SK-N-SH (cell line): ENCODE data around the gene AAGAB.

ENCODE experiments used
- GABPA ChIP-seq: IDR thresholded peaks from 2 replicates; pipeline ENCODE4 v1.4.0; 2012; ENCODE audit warnings: low read depth, mild to moderate bottlenecking
- JUND ChIP-seq: IDR thresholded peaks from 2 replicates; pipeline ENCODE4 v1.4.0; 2012
- POLR2AphosphoS5 ChIP-seq: IDR thresholded peaks from 2 replicates; pipeline ENCODE4 v1.6.1; 2012; ENCODE audit warnings: low read depth, low read length
- RAD21 ChIP-seq: IDR thresholded peaks from 2 replicates; pipeline ENCODE4 v1.6.1; 2012; ENCODE audit warnings: mild to moderate bottlenecking, low read length
- TF ChIP-seq, protein P1 (sequence below): fragments of 200-600 bp; sonication (generic); IDR thresholded peaks from 2 replicates; pipeline ENCODE4 v1.6.1; 2017; ENCODE audit warnings: antibody characterized with exemption, mild to moderate bottlenecking, moderate library complexity
- TF ChIP-seq, protein P2 (sequence below): IDR thresholded peaks from 2 replicates; pipeline ENCODE4 v1.4.0; 2012; ENCODE audit warnings: low read depth, borderline replicate concordance

DNA sequence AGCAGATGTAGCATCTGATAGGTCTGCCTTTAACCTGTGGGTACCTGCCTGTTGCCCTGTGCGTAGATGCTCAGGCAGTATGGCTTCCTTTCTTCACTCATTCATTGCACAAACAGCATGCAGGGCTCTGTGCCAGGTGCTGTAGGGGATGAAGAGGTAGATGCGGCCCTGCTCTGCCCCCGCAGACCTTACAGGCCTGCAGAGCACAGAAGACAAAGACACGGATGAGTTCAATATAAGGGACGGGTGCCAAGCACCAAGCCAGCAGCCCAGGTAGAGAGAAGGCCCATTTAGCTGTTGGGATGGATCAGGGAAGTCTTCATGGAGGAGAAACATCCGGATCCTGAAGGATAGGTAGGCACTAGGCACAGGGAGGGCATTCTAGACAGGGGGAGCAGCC, 69.4 kb downstream of the AAGAB start:
- TF ChIP-seq, protein P1, sequence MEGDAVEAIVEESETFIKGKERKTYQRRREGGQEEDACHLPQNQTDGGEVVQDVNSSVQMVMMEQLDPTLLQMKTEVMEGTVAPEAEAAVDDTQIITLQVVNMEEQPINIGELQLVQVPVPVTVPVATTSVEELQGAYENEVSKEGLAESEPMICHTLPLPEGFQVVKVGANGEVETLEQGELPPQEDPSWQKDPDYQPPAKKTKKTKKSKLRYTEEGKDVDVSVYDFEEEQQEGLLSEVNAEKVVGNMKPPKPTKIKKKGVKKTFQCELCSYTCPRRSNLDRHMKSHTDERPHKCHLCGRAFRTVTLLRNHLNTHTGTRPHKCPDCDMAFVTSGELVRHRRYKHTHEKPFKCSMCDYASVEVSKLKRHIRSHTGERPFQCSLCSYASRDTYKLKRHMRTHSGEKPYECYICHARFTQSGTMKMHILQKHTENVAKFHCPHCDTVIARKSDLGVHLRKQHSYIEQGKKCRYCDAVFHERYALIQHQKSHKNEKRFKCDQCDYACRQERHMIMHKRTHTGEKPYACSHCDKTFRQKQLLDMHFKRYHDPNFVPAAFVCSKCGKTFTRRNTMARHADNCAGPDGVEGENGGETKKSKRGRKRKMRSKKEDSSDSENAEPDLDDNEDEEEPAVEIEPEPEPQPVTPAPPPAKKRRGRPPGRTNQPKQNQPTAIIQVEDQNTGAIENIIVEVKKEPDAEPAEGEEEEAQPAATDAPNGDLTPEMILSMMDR, result no peak
- TF ChIP-seq, protein P2, sequence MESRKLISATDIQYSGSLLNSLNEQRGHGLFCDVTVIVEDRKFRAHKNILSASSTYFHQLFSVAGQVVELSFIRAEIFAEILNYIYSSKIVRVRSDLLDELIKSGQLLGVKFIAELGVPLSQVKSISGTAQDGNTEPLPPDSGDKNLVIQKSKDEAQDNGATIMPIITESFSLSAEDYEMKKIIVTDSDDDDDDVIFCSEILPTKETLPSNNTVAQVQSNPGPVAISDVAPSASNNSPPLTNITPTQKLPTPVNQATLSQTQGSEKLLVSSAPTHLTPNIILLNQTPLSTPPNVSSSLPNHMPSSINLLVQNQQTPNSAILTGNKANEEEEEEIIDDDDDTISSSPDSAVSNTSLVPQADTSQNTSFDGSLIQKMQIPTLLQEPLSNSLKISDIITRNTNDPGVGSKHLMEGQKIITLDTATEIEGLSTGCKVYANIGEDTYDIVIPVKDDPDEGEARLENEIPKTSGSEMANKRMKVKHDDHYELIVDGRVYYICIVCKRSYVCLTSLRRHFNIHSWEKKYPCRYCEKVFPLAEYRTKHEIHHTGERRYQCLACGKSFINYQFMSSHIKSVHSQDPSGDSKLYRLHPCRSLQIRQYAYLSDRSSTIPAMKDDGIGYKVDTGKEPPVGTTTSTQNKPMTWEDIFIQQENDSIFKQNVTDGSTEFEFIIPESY, result no peak
- TF ChIP-seq POLR2AphosphoS5, result no peak
- TF ChIP-seq JUND, result no peak
- no peak for TF ChIP-seq RAD21
- no peak for TF ChIP-seq GABPA
